HS-27A (cell line): ENCODE data around the gene DAPK3.
"Not testable (repeated sequence)": the region's sequence is repeated elsewhere in the genome, so short reads cannot be mapped to it uniquely, and the experiment has no call there.

Source experiments
- DNase-seq: peaks from one replicate; pipeline ENCODE4 v3.0.0-alpha.2; 2012; ENCODE audit warnings: low read depth, missing footprints

DAPK3 gene

DNA sequence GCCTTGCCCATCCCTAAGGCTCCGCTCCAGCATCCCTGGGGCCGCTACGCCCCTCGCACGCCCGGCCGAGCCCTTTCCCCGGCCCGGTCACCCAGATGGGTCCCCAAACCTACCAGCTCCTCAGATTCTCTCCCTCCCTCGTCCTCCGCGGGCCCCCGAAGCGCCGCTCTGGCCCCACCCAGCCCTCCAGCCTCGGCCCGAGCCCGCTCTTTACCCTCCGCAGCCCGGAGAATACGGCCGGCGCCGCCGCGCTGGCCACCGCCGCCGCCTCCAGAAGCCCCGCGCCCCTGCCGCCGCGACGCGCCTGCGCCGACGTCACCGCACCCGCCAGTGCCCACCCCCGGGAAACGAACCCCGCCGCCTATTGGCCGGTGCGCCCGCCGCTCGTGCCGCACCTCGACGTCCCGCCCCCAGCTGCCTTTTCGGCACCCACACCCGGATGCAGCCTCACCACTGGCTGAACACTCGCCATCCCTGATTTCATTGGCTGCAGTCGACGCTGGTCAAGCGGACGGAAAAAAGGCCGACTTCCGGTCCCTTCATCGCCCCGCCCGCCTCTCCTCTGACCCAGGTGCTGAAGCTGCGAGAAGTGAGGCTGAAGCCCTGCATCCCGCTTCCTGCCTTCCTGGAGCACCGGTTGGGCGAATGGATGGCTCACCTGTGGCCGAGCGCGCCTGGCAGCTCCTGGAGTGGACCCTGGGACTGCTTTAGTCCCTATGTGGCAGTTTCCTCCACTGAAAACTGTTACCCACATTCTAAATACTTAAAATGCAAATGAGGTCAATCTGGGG is at the start of gene DAPK3:
Gene DAPK3 (minus strand): TSS at position 292 of the 791 bp plus-strand sequence. CDS start 1,364 bp downstream, outside the sequence.
- peak; percentile 84 for DNase-seq

GRCh38 chr19:4019578-4019977 is 48.7 kb upstream of the DAPK3 start:
- DNase-seq, result no peak

DNA sequence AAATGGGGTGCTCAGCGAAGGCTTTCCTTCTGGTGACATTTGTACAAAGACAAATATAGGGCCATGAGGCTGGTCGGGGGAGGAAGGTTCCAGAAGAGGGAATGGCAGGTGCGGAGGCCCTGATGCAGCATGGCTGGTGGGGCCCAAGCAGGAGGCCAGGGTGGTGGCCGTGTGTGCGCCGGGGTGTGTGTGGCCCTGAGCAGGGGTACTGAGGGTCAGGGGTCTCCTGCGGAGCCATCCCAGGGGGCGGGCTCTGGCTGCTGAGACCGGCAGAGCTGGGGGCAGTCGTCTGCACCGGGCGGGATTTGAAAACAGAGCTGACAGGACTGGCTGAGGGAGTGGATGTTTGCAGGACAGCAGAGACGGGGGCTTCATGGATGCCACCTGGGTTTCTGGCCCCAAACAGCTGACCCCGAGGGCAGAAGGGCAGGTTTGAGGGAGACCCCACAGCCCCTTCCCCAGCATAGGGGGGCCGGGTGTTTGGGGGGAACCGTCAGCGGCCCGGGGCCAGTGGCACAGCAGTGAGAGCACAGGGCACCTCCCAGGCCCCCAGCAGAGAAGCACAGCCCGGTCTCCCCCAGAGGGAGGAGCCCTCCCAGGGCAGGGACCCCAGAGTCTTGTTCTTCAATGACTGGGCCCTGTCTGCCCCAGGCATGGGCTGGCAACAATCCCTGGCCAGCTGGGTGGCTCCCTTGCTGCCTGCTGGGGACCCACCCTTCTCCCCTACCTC is 48.0 kb upstream of the DAPK3 start:
- no peak for DNase-seq

- no peak for DNase-seq
Observed at GRCh38 chr19:4018140-4018613, 47.3 kb upstream of the DAPK3 start.

- no peak for DNase-seq
Observed at GRCh38 chr19:4016903-4017638, 46.2 kb upstream of the DAPK3 start.

- no peak for DNase-seq
Observed at GRCh38 chr19:4016486-4016885, 45.6 kb upstream of the DAPK3 start.

DNA sequence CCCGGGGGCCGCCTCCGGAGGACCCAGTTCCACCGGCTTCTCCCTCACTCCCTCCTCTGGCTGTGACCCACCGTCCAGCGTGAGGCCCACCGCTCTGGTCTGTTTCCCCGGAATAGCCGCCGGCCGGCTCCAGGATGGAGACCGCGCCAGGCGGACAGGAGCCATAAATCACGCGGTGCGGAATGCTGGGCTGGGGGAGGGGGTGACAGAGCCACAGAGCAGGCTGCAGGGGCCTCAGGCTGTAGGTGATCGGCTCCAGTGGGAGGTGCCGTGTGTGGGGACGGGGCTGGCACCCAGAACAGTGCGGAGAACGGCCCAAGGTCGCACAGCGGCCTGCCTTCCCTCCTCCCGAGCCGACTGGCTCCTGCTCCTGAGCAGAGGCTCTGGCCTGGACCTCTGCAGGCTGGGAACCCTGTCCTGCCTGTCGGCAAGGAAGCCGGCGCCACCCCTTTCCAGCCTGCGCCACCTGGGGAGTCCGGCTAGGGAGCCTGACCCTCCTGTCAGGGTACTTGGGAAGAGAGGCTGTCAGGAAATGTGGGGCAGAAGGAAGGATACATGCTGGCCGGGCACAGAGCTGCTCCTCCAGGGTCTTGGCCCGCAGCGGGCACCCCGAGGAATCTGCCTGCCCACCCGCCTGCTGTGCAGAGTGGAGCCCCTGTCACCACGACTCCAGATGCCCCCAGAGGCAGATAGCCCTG is 45.0 kb upstream of the DAPK3 start:
- DNase-seq, result no peak

DNA sequence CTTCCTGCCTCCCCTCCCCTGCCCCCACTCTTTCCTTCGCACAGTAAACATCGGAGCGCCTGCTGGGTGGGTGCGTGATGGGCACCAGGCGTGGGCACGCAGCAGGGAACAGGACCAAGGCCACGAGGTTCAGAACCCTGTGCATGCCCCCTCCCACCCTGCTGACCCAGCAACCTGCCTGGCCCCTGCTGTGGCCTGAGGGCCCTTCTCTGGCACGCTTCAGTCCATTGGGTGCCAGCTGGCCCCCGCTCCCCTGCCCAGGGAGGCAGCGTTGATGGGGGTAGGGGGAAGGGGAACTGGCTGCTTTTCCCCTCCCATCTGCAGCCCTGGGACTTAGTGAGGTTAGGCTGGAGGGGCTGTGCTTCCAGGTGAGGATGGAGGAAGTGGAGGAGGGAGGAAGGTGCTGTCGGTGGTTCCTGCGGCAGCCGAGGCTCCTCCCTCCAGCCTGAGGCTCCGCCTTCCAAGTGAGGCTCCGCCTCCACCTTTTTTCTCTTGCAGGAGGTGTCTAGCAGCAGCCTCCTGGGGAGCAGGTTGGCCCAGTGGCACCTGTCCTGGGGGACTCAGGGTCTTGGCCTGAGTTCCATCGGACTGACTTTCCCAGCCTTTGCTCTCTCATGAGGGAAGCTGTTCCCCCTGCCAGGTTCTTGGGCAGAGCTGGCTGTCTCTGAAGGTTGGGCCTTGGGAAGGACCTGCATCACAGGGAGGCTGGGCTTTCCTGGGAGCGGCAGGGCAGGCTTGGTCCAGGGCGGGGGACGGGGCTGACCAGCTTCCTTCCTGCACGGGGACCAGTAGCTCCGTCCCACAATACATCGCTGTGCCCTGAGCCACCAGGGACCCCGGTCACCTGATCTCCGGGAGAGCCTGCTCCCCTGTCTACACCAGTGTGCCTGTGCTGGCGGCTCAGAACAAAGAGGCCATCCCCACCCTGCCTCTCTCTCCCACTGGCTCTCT is 43.9 kb upstream of the DAPK3 start:
- DNase-seq, result no peak

GRCh38 chr19:4013886-4014540 is 43.1 kb upstream of the DAPK3 start:
- DNase-seq, result no peak

- DNase-seq, result no peak
Observed at GRCh38 chr19:4012975-4013634, 42.2 kb upstream of the DAPK3 start.

- DNase-seq, result no peak
Observed at GRCh38 chr19:4012092-4012974, 41.4 kb upstream of the DAPK3 start.

DNA sequence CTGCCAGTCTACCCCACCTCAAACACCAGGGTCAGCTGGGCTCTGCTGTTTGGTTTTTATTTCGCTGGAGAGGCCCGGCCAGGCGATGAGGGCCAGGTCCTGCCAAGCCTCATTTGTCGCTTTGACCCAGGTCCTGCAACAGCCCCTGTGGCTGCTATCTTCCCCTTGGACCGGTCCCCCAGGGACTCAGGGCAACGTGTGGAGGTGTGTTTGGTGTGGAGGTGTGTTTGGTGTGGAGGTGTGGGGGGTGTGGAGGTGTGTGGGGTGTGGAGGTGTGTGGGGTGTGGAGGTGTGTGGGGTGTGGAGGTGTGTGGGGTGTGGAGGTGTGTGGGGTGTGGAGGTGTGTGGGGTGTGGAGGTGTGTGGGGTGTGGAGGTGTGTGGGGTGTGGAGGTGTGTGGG is 40.5 kb upstream of the DAPK3 start:
- DNase-seq, result not testable (repeated sequence)

GRCh38 chr19:4010808-4011110 is 39.9 kb upstream of the DAPK3 start:
- DNase-seq, result no peak

DNA sequence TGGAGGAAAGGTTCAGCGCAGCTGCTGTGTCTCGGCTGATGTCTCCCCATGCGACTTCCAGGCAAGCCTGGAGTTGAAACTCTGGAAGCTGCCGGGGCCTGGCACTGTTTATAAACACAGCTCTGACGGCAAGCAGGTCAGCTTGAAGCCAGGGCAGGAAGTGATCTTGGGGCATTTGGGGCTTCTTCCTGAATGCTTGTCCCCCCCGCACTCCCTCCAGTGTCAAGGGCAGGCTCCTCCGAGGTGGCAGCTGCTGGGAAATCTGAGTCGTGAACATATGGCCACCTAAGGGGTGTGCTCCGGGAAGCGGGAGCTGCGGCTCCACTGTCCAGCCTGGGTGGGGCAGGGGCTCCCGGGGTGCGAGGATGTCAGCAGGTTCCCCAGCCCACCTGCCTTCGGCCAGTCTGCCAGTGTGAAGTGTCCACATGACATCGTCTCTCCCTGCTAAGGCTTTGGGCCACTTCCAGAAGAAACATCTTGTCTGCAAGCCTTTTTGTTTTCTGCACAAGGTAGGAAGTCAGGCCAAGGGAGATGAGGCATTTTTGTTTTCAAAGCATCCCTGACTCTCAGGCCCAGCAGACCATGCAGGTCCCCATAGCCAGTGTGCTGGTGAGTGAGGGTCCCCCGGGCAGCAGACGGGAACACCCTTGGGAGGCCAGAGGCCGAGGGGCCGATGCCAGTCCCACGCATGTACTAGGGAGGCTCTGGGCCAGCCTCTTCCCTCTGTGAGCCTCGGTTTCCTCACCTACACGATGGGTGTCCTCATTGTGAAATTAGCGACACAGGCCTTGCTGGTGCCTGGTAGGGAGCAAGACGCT is 39.3 kb upstream of the DAPK3 start:
- no peak for DNase-seq

GRCh38 chr19:4007836-4008539 is 37.1 kb upstream of the DAPK3 start:
- DNase-seq, result no peak

DNA sequence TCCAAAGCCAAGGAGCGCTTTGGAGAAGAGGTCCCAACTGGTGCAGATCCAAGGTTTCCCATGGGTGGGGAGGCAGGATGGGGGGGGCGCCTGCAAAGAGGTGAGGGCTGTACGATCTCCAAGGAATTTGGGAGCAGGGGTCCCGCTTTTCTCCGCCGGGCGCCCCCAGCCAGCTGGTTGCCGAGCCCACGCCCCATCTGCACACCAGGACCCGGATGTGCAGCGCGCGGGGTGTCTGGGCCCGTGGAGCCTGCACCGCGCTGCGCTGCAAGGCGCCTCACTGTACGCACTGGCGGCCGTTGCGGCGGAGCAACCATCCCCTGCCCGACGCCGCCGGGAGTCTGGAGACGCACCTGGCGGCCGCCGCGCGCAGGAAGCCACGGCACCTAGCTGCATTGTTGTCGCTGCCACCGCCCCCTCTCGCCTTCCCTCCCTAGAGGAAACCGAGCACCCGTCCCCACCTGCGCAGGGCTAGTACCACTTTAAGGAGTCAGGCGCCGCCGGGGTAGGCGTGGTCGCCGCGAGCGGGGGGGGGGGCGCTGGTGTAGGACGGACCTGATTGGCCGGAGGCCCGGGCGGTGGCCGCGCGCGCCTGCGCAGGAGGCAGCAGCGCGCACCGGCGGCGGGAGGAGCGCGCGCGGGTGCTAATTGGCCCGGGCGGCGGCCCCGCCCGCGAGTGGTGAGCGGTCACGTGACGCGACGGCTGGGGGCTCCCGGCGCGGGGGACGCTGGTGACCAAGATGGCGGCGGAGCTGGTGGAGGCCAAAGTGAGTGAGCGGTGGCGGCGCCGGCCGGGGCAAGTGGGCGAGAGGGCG is 36.3 kb upstream of the DAPK3 start, which contains the start of gene PIAS4:
Gene PIAS4 (plus strand): TSS at position 716 of the 815 bp plus-strand sequence. CDS start 25 bp downstream, at position 741.
- no peak for DNase-seq
